Measurements from ENCODE around the gene RAB30. TPM values are rescaled to one million over a fixed set of nuclear protein-coding genes. Genes with fewer than 3 reads are reported as not detected.
"Not testable (repeated sequence)": the region's sequence is repeated elsewhere in the genome, so short reads cannot be mapped to it uniquely, and the experiment has no call there.

Gene RAB30
- total RNA-seq, 2 experiments from 2014 or later = 9.8 to 10.9 TPM

- DNase-seq = no peak
- ChIA-PET CTCF (interaction anchor here (1.1 kb wide), 1 partner anchor 78 kb away, joined by 3 read pairs; no protein-coding TSS in a partner anchor), POLR2A (no interaction called here)
- H3K27me3 Mint-ChIP-seq = no peaks in the 10 kb centered on the region
- TF ChIP-seq CTCF (IDR thresholded peaks at IDR 0.05) = no peak
- peaks cover 13% of the 10 kb centered on the region for H3K4me1 Mint-ChIP-seq (ENCODE audit: low read depth)
- intact Hi-C loops (cut with micrococcal nuclease) = no loop called here
- no peak overlapping the region for H3K4me3 Mint-ChIP-seq
- ATAC-seq = no peak
- peaks cover 5% of the 10 kb centered on the region for H3K36me3 Mint-ChIP-seq (ENCODE audit: low read depth)
- H3K9me3 Mint-ChIP-seq = peaks cover 18% of the 10 kb centered on the region
- no peak overlapping the region for H3K27ac Mint-ChIP-seq
These were observed 126.0 kb downstream of the RAB30 start for GRCh38 chr11:82945682-82946081.

GRCh38 chr11:82945041-82945440, 126.7 kb downstream of the RAB30 start:
- H3K36me3 Mint-ChIP-seq (ENCODE audit: low read depth); H3K27me3 Mint-ChIP-seq; H3K4me3 Mint-ChIP-seq; POLR2A ChIA-PET; DNase-seq; intact Hi-C loops (cut with micrococcal nuclease): not testable (repeated sequence)
- Mint-ChIP-seq H3K4me1 (ENCODE audit: low read depth) (peaks cover 13% of the 10 kb centered on the region), H3K27ac (peak overlapping the region; percentile 7), H3K9me3 (peaks cover 19% of the 10 kb centered on the region)
- ATAC-seq = peak; percentile 34
- CTCF ChIA-PET = interaction anchor here (0.9 kb wide), 1 partner anchor 12 kb away, joined by 3 read pairs; no protein-coding TSS in a partner anchor

- no peaks in the 10 kb centered on the region for H3K27me3 Mint-ChIP-seq
These were observed 127.5 kb downstream of the RAB30 start for GRCh38 chr11:82944198-82944597.

GRCh38 chr11:82943430-82943829, 128.3 kb downstream of the RAB30 start:
- CTCF ChIA-PET = interaction anchor here (0.7 kb wide), 1 partner anchor 13 kb away, joined by 4 read pairs; no protein-coding TSS in a partner anchor
- DNase-seq = not testable (repeated sequence)

More at GRCh38 chr11:82944198-82944597, 127.5 kb downstream of the RAB30 start:
- no peak for TF ChIP-seq CTCF (IDR thresholded peaks at IDR 0.05)
- intact Hi-C loops (cut with micrococcal nuclease) = no loop called here
- peaks cover 2% of the 10 kb centered on the region for H3K36me3 Mint-ChIP-seq (ENCODE audit: low read depth)
- CTCF ChIA-PET = interaction anchor here (0.7 to 0.9 kb wide), 3 partner anchors 10 to 14 kb away, joined by 3 to 4 read pairs (median 3); no protein-coding TSS in a partner anchor
- POLR2A ChIA-PET = interaction anchor here (1.0 kb wide), 1 partner anchor 21 kb away, joined by 3 read pairs; no protein-coding TSS in a partner anchor
- H3K4me3 Mint-ChIP-seq = no peak overlapping the region
- ATAC-seq (no peak), DNase-seq (no peak)
- no peak overlapping the region for H3K27ac Mint-ChIP-seq
- H3K4me1 Mint-ChIP-seq (ENCODE audit: low read depth) = peaks cover 16% of the 10 kb centered on the region
- H3K9me3 Mint-ChIP-seq = peaks cover 15% of the 10 kb centered on the region

GRCh38 chr11:82942376-82942775, 129.3 kb downstream of the RAB30 start:
- no peak for TF ChIP-seq CTCF (IDR thresholded peaks at IDR 0.05)
- Mint-ChIP-seq H3K4me3 (no peak overlapping the region), H3K27me3 (no peaks in the 10 kb centered on the region), H3K9me3 (peaks cover 15% of the 10 kb centered on the region), H3K27ac (no peak overlapping the region), H3K4me1 (ENCODE audit: low read depth) (peaks cover 16% of the 10 kb centered on the region), H3K36me3 (ENCODE audit: low read depth) (peaks cover 2% of the 10 kb centered on the region)
- intact Hi-C loops (cut with micrococcal nuclease) = no loop called here
- no peak for DNase-seq
- POLR2A ChIA-PET = interaction anchor here (0.5 to 1.2 kb wide), 2 partner anchors 43 to 108 kb away, joined by 4 read pairs; no protein-coding TSS in a partner anchor
- CTCF ChIA-PET = interaction anchor here (0.9 kb wide), 1 partner anchor 17 kb away, joined by 3 read pairs; no protein-coding TSS in a partner anchor
- ATAC-seq = no peak

More at GRCh38 chr11:82943430-82943829, 128.3 kb downstream of the RAB30 start:
- H3K27ac Mint-ChIP-seq; H3K36me3 Mint-ChIP-seq (ENCODE audit: low read depth); H3K4me3 Mint-ChIP-seq; intact Hi-C loops (cut with micrococcal nuclease); ATAC-seq; H3K27me3 Mint-ChIP-seq: not testable (repeated sequence)
- POLR2A ChIA-PET = interaction anchor here (1.0 to 1.2 kb wide), 2 partner anchors 22 to 107 kb away, joined by 3 to 4 read pairs; no protein-coding TSS in a partner anchor
- Mint-ChIP-seq H3K4me1 (ENCODE audit: low read depth) (peaks cover 16% of the 10 kb centered on the region), H3K9me3 (peaks cover 15% of the 10 kb centered on the region)

GRCh38 chr11:82939456-82939855, 132.2 kb downstream of the RAB30 start:
- TF ChIP-seq CTCF (IDR thresholded peaks at IDR 0.05) = no peak
- POLR2A ChIA-PET = interaction anchor here (0.8 kb wide), 1 partner anchor 38 kb away, joined by 3 read pairs; the partner anchor contains the start of gene DDIAS
- no peak overlapping the region for H3K4me3 Mint-ChIP-seq
- peaks cover 3% of the 10 kb centered on the region for H3K4me1 Mint-ChIP-seq (ENCODE audit: low read depth)
- H3K9me3 Mint-ChIP-seq = peaks cover 10% of the 10 kb centered on the region
- ATAC-seq (no peak), DNase-seq (no peak)
- intact Hi-C loops (cut with micrococcal nuclease) = no loop called here
- CTCF ChIA-PET = interaction anchor here (1.2 to 1.5 kb wide), 3 partner anchors 9 to 19 kb away, joined by 3 to 6 read pairs (median 5); no protein-coding TSS in a partner anchor
- H3K27ac Mint-ChIP-seq = no peak overlapping the region
- H3K27me3 Mint-ChIP-seq = no peaks in the 10 kb centered on the region
- H3K36me3 Mint-ChIP-seq (ENCODE audit: low read depth) = peaks cover 16% of the 10 kb centered on the region

Measured in activated CD8-positive, alpha-beta T cell treated with anti-CD3 and anti-CD28 coated beads for 36 hours (primary cell).